T-helper 2 cell treated with Interferon-gamma antibody and Interleukin-4, amounts not matched to agents 100 ng/mL and 5 ng/mL, for 36 hours (primary cell): ENCODE results near the gene CMSS1. TPM values are rescaled to one million over a fixed set of nuclear protein-coding genes. Genes with fewer than 3 reads are reported as not detected.

Experiments used
- intact Hi-C: fragments of 100-400 bp; cut with micrococcal nuclease; formaldehyde crosslinking; loops from one replicate; pipeline ENCODE4 v1.15.1; 2023
- total RNA-seq: library from RNA; stranded (reverse); gene quantifications from 2 replicates; pipeline ENCODE4 v1.2.3, GENCODE V29; 2022

The CMSS1 gene
- total RNA-seq, 1 donor from 2014 or later = 53.2 TPM

- intact Hi-C loops = no loop called here
These were observed 191.8 kb downstream of the CMSS1 start for GRCh38 chr3:100009276-100010086.

- intact Hi-C loops = no loop called here
These were observed 192.4 kb downstream of the CMSS1 start for GRCh38 chr3:100010087-100010417.

- intact Hi-C loops = no loop called here
These were observed 201.1 kb downstream of the CMSS1 start for GRCh38 chr3:100018806-100019205.

GRCh38 chr3:100019719-100020118 lies 202.1 kb downstream of the CMSS1 start:
- intact Hi-C loops = no loop called here

- intact Hi-C loops = no loop called here
These were observed 203.4 kb downstream of the CMSS1 start for GRCh38 chr3:100020876-100021644.

GRCh38 chr3:100022506-100022905 lies 204.8 kb downstream of the CMSS1 start:
- intact Hi-C loops = no loop called here

GRCh38 chr3:100023150-100023549 lies 205.5 kb downstream of the CMSS1 start:
- intact Hi-C loops = no loop called here

GRCh38 chr3:100023595-100023994 lies 205.9 kb downstream of the CMSS1 start:
- intact Hi-C loops = no loop called here

GRCh38 chr3:100024520-100025303 lies 207.1 kb downstream of the CMSS1 start:
- intact Hi-C loops = no loop called here

GRCh38 chr3:100027321-100027720 lies 209.7 kb downstream of the CMSS1 start:
- intact Hi-C loops = no loop called here

GRCh38 chr3:100029052-100029451 lies 211.4 kb downstream of the CMSS1 start:
- intact Hi-C loops = no loop called here

- intact Hi-C loops = no loop called here
These were observed 212.0 kb downstream of the CMSS1 start for GRCh38 chr3:100029689-100030088.

GRCh38 chr3:100030346-100030745 lies 212.7 kb downstream of the CMSS1 start:
- intact Hi-C loops = no loop called here

- intact Hi-C loops = no loop called here
These were observed 213.3 kb downstream of the CMSS1 start for GRCh38 chr3:100030914-100031425.

- intact Hi-C loops = no loop called here
These were observed 214.6 kb downstream of the CMSS1 start for GRCh38 chr3:100032243-100032642.

- intact Hi-C loops = no loop called here
These were observed 215.5 kb downstream of the CMSS1 start for GRCh38 chr3:100033184-100033583.

- intact Hi-C loops = no loop called here
These were observed 216.3 kb downstream of the CMSS1 start for GRCh38 chr3:100033903-100034471.

GRCh38 chr3:100039075-100039474 lies 221.4 kb downstream of the CMSS1 start:
- intact Hi-C loops = no loop called here

GRCh38 chr3:100040451-100041225 lies 223.0 kb downstream of the CMSS1 start:
- intact Hi-C loops = no loop called here

- intact Hi-C loops = no loop called here
These were observed 223.7 kb downstream of the CMSS1 start for GRCh38 chr3:100041328-100041749.
